Forelimb muscle (tissue), 1 donor: ENCODE results near the gene KCNMA1. TPM values are rescaled to one million over a fixed set of nuclear protein-coding genes. Genes with fewer than 3 reads are reported as not detected.

Experiments
- DNase-seq: peaks from one replicate; pipeline ENCODE4 v3.0.0-alpha.2; 2013; ENCODE audit warnings: low read depth
- polyA plus RNA-seq: library from polyadenylated mRNA; unstranded; fragments of 120-200 nt; gene quantifications from one replicate; pipeline ENCODE4 v1.2.1, GENCODE V29; 2013; ENCODE audit not compliant: insufficient read length

Gene KCNMA1
- polyA plus RNA-seq, 1 donor, result 15.1 TPM

DNA sequence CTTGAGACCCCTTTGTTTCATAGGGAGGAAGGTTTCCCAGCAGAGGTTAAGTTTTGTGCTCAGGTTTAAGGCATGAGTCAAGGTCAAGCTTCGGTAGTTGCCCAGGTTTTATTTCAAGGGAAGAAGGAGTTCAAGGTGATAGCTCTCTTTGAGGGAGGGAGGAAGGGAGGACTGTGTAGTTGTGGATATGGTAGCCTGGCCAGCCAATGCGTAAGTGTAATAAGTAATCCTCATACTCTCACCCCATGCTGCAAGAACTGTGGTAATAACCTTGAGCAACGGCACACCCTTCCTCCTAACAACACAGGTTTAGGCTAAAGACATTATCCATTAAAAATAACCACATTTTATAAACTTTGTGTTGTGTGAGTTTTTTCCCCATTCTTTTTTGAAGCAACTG lies 478.9 kb downstream of the KCNMA1 start:
- DNase-seq, result no peak

DNA sequence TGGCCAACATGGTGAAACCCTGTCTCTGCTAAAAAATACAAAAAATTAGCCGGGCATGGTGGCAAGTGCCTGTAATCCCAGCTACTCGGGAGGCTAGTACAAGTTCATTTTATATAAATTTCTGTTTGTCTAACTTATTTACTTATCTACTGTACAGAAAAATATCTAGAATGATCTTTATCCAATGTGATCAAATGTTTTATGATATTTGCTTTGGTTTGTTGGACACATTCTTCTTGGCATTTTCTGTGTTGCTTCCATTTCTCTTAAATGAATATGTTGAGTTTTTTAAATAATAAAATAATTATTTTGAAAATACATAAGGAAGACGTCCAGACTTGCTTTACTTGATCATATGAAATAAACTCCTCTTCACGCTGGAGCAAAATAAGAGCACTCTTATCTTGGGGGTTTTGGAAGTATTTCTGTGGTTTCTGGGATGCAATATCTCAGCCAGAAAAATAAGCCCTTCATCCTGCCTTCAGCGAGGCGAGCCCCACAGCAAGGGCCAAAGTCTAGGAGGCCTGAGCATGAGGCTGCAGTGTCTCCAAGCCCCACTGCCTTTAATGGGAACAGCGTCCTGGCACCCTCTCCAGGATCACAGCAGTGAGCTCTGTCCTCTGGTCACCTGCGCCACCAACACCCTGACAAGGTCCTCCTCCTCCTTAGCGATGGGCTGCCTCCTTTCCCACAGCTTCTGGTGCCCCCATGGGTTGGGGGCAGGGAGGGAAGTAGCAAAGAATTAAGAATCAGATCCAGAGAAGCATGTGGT lies 480.2 kb downstream of the KCNMA1 start:
- DNase-seq, result no peak

DNA sequence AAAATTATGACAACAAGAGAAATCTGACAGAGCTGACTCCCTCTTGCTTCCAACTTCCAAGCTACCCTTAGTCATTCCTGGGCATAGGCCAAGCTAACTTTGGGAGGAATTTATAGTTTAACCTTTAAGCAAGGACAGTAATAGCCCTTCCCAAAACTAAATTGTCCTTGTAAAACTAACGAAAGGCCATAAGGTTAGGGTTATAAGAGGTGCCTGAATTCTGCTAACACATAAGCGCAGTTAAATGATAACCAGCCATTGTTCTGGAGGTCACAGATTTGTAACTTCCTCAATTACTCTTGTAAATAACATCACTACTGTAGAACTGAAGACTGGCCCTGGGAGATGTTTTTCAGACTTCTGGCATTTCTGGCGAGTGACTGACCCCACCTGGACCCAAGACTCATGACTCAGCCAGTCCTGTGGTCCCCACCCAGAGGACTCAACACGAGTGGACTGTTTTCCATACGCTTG lies 481.2 kb downstream of the KCNMA1 start:
- no peak for DNase-seq

DNA sequence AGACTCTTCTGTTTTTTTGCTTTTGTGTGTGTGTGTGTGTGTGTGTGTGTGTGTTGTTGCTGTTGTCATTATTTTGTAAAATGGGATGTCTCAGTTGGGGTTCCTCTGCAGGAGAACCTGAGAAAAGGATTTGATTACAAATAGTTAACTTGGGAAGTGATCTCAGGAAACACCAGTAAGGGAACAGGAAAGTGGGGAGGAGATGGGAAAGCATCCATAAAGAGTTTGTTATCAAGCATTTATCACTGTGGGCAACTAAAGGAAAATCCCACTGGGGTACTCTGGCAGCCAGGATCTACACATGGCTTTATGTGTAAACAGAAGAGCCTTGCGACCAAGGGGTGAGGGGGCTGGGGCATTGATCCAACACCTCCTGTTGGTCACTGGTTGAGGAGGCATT lies 485.4 kb downstream of the KCNMA1 start:
- DNase-seq, result no peak

DNA sequence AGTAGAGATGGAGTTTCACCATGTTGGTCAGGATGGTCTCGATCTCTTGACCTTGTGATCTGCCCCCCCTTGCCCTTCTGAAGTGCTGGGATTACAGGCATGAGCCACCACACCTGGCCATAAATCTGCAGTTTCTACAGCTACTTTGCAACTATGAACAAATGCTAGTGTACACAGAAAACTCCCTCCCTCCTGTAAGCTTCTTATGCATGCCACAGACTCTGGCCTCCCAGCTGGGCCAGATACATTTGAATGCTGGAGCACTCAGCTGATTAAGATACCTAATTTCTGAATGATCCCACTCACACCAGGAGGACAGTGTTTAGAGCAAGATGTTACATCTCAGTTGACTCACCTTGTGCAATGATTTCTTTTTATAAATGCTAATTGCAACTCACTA lies 486.2 kb downstream of the KCNMA1 start:
- DNase-seq, result no peak

DNA sequence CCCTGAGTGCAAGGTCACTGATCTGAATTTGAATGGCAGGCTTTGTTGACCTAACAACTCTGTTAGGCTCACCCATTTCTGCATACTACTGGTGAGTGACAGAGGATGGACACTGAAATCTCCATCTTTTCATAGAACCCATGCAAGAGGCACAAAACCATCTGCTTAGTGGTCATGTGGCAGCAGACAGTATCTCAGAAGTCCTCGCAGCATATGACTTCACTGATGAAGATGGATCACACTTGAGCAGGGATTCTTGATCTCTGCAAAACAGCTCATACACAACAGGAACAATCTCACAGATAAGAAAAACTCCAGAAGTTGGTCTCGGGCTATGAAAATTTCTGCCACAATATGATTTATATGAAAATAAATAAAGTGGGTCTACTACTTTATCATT lies 487.9 kb downstream of the KCNMA1 start:
- no peak for DNase-seq

DNA sequence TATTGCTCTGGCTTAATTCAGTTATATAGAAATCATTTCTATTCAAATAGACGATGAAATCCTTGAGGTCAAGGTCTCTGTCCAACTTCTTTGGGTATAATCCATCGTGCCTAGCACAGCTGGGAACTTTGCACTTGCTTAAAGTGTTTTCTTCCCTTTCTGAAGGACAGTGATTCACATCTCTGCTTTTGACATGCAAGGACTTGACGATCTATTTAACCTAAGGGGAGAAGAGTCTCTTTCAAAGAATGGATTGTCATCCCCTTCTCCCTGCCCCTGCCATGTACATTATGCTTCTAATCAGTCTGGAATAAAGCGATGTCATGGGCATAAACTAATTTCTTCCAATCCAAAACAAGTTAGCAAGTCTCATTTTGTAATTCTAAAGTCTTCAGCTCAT lies 488.6 kb downstream of the KCNMA1 start:
- no peak for DNase-seq

DNA sequence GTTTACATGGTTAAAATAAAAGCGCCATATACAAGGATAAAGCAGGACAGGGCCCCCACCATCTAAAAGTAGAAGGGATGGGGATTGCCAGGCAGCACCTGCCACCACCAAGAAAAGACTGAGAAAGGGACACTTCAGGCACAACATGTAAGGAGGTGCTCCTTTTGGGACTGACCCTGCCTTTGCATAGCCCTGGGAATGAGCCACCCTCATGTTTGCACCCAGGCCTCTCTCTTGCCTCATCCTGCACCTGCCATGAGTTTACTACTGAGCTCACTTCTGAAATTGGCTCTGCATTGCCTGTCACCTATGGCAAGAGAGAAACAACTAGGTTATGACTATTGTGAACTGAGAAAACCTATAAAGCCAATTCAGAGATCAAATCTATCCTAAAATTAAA lies 489.7 kb downstream of the KCNMA1 start:
- no peak for DNase-seq

DNA sequence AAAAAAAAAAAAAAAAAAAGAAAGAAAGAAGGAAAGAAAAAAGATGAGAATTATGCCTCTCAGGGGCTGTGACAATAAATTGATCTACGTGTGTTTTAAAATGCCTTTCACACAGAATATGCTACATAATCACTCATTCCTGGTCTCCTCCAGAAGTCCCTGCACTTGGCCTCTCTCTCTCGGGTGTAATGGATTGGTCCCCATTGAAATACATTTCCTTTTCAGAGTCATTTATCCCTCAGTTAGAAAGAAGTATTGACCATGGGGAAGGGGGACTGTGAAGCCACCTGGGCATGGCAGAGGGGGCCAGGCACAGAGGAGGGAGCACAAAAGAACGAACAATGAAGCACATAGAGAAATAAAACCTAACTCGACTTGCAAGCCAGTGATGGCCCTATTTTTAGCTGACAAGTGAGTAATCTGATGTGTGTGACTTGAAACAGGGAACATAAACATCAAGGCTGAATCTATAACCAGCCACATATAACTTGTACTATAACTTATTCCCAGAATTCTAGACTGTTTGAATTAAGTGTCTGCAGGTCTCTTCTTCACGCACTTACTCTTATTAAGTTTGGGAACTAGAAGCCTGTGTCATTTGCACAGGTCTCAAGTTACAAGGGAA lies 490.8 kb downstream of the KCNMA1 start:
- no peak for DNase-seq

DNA sequence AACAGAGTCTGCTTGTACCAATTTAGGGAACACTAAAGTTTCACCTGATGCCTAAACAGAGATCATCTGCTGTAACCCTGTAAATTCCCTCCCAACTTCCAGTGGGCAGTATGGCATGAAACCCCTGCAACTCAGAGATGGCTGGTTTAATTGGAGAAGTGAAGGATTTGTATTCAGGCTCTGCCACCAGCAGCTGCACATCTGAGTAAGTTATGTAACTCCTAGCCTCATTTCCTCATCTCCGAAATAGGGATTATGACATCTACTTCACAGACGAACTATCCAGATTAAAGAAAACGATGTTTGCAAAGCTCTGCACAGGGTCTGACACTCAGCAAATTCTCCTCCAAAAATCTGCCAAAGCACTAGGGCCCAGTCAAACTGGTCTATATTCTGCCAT lies 493.0 kb downstream of the KCNMA1 start:
- DNase-seq, result no peak

DNA sequence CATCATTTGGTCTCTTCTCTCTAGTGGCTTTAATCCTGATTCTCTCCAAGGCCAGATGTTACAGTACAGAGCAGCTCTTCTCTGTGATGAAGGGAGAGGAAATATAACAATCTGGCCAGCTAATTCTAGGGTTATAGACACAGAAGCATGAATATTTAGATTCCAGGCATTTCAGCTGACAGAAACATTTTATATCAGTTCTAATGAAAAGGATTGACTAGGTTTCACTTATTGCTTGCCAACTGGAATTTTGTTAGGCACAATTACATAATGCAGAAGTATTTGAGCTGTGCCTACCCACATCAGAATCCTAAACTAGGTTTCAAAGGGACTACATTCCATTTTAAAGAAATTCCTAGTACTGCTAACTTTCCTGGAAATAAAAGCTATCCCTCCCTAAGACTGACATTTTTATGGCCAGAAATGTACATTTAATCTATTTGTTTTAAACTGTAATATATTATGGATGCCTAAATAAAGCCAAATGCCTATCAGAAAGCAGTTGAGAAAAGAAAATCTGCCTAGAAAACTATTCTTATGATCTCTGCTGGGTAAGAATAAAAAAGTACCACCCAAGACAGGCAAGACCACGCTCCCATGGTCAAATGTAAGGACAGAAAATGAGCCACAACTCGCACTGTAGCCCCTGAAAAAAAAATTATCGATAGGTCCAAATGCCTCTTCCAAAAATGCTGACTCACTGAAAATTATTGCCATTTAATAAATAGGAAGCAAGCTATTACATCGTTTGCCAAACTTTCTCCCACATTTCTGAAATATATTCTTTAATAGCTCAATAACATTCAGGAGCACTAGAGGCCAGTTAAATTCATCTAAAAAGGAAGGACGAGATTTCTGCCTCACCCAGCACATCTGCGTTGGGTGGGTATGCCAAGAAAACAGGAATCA lies 498.1 kb downstream of the KCNMA1 start:
- no peak for DNase-seq

DNA sequence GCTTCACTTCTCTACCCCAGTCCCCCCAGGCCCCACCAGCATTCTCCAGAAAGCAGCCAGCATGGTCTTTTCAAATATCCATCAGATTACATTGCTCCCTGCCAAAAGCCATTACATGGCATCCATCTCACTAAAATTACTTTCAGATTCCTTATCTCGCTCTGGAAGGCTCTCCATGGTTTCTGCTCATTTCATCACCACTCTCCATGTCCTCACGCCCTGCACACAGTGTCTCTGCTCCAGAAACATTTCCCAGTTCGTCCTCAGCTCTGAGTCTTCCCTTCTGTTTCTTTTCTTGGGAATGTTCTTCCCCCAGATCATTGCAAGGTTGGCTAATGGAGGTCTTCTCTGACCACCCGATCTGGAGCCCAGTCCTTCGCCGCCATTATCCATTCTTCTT lies 499.1 kb downstream of the KCNMA1 start:
- no peak for DNase-seq

DNA sequence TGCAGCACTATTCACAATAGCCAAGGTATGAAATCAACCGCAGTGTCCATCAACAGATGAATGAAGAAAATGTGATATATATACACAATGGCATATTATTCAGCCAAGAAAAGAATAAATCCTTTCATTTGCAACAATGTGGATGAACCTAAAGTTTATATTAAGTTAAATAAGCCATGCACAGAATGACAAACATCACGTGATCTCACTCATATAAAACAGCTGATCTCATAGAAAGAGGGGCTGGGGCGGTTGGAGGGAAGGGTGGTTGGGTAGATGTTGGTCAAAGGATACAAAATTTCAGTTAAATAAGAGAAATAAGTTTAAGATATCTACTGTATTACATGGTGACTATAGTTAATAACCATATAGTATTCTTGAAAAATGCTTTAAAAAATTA lies 502.1 kb downstream of the KCNMA1 start:
- DNase-seq, result no peak

DNA sequence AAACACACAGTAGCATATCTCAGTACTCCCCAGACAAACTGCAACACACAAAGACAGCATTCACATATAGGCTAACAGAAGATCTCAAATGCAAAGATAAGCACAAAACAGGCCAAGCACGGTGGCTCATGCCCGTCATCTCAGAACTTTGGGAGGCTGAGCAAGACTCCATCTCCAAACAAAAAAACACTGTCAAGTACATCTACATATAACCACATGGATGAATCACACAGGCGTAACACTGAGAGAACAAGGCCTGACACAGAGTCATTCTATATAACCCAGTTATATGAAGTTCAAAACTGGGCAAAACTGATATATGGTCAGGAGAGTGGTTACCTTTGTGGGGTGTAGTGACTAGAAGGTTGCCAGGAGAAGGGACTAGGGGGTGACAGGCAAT lies 506.4 kb downstream of the KCNMA1 start:
- DNase-seq, result no peak

DNA sequence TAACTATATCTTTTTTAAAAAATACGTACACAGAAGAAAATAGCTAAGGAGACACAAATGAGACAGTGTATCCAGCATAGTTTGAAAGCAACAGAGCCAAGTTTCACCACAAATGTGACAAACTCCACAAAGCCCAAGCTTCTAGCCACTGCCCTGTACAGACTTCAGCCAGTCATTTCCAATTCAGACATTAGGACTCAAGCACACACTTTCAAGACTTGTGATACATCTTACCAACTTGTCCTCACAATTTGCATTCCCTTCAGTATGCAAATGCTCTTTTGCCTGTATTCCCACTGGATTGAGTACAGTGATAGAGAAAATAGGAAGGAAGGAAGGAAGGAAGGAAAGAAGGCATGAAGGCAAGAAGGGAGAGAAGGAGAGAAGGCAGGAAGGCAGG lies 510.4 kb downstream of the KCNMA1 start:
- no peak for DNase-seq

DNA sequence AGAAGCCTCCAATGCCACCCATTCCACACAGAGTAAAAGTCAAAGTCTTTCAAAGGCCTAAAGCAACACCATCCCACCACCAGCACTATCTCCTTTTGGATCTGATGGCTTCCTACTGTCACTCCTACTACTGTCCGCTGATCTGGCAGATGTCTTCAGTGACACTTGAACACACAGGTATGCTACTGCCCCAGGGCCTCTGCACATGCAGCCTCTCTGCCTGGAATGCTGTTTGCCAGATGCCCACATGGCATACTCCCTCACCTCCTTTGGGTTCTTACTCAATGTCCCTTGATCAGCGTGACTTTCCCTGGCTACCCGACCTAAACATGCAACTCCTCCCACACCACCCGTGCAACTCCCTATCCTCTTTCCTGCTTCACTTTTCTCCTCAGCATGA lies 512.4 kb downstream of the KCNMA1 start:
- no peak for DNase-seq

DNA sequence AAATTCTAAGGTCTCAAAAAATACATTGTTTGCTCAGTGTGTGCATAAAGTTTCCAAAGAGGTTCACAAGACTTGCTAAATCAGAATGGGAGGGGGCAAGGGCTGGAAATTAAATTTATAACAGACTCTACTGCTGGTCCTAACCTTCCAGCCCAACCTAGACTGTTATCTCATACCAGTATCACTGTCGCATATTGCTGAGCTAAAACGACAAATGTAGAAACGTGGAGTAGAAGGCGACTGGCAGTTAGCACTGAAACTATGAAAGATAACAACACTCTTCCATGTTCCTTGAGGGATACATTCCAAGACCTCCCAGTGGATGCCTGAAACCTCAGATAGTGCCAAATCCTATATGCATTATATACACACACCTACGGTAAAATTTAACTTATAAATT lies 514.3 kb downstream of the KCNMA1 start:
- DNase-seq, result no peak

DNA sequence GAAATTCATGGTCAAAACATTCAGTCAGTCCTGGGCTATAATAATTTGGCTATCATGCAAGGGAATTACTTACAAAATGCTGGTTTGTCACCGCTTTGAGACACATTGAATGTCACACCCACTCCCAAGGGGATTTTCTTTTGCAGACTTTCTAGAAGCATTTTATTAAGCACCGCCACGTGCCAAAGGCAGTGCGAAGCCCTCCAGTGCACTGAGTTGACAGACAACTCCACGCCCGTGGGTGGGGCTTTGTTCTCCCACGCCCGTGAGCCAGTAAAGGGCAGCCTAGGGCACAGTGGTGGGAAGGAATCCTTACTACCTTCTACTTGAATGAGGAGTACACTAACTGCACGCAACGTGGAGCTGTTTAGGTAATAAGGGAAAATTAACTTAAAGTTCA lies 515.8 kb downstream of the KCNMA1 start:
- no peak for DNase-seq

DNA sequence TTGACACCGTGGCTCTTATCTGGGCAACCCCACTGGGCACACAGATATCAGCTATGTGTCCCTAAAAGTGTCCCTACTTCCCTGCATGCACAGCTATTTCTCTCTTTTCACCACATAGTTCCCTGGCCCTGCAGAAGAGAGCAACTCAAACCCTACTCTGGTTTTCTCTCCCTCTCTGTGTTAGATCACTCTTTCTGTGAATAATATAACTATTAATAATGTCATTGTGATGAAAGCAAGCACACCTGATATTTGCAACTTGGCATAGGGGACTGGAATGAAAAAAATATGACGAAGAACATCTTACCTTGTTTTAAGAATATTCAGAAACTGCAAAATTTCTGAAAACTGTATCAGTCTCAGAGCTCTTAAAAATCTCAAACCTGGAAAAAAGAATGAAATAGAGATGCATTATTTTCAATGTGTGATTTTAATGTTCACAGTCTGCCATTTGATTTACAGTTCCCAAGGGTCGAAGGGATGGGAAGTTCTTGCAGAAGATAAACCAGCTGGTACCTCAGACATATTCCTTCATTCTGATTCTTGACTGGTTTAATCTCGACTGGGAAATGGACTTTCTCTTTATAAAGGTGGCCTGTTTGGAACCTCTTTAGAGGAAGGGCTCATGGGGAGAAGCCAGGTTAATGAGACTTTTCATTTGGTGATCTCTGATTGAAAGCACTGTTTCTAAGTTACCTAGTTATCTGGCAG lies 516.8 kb downstream of the KCNMA1 start:
- DNase-seq, result no peak

DNA sequence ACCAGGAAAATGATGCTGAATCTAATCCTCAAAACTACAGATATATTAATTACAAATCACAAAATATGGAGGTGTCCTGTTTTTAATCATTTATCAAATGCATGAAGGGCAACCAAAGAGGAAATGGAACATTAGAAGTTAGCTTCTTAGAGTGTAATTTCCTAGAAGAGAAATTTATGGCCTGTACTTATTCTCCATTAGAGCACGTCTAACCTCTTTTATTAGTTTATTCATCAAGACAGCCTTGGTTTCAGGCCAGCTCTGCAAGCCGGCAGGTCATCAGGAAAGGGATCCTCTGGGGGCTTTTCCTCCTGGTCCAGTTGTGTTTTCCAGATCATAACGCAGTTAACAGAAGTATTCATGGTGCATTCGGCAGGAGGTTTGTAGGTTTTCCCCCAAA lies 517.6 kb downstream of the KCNMA1 start:
- no peak for DNase-seq

DNA sequence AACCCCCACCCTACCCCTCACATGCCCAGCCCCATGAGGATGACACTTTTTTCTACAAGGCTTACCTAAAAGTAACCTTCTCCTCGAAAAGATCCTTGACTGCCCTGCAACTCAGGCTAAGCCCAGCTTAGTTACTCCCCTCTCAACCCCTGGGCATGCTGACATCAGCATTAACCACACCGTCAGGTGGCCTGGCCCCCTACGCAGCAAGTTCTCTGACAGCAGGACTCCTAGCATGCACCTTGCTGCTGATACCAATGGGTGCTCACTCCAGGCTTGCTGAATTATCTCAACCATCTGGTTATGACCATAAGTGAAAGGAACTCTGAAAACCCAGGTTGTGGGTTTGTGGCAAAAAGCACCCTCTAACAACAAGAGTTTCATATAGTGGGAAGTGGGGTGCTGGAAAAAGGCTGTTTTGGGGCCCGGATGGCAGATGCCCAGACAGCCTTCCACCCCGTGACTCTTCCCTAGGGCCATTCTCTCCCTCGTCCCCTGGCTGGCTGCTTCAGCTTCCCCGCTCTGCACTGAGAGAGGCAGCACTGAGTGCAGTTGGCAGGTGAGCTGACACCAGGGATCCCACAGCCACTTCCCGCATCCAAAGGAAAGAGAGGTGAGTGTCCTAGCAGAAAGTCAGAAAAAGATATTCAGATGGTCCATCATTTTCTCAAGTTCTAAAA lies 518.9 kb downstream of the KCNMA1 start:
- DNase-seq, result no peak
